Measurements from ENCODE around the gene CSMD2.

- TF ChIP-seq POLR2A (IDR thresholded peaks at IDR 0.05), result no peak
- TF ChIP-seq POLR2AphosphoS5 (IDR thresholded peaks at IDR 0.05), result no peak
- TF ChIP-seq CTCF (IDR thresholded peaks at IDR 0.05), result no peak
- TF ChIP-seq EP300 (IDR thresholded peaks at IDR 0.05), result no peak
Observed at GRCh38 chr1:33738536-33738935, 426.5 kb downstream of the CSMD2 start.

Data from sigmoid colon (tissue), 4 donors.